ENCODE results near the gene KLHL35.

Gene KLHL35

DNA sequence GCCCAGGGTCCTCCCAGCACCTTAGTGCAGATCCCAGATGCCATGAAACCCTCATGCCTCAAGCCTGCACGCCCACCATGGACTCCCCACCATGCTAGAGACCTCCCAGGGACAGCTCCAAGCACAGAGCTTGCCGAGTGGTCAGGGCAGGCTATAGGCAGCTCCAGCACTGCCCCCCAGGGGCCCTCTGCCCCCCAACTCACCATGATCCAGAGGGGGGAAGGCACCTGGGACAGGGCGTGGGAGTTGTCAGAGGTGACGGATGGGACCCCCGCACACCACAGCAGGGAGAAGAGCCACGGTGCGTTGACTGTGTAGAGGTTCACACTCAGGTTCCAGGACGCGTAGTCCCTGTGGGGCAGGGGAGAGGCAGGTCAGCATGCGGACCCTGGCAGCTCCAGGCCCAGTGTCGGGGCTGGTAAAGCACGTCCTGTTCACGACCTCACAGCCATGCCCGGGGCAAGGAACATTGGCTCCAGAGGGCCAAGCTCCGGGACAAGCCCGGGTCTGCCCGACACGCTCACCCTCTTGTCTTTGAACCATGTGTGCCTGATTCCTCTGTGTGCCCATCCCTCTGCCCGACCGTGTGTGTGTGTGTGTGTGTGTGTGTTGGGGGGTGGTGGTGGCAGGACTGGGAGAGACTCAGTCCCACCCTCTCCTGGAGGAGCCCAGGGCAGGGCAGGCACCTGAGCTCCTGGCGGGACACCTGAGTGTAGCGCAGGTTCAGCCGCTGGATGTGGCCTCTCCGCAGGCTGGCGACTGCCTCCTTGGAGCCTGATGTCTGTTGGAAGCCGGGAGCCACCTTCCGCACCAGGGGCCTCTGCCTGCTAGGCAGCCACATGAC is 8.2 kb upstream of the KLHL35 start:
- DNase-seq: no peak

GRCh38 chr11:75439495-75440120 is 6.6 kb upstream of the KLHL35 start:
- DNase-seq: no peak

DNA sequence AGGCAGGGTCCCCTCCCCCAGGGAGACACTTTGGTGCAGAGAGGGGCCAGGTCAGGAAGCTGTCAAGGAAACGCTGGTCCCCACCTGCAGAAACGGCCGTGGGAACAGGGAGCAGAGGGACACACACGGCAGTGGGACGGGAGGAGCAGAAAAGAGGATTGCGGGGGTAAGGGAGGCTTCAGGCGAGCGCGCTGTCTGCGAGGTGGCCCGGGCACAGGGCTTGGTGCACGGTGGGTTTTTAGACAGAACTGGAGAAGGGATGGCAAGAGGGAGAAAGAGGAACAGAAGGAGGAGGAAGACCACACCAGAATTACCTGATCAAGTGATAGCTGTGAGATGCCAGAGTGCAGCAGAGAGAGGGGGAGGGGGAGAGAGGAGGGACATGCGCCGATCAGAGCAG is 6.0 kb upstream of the KLHL35 start:
- DNase-seq: no peak

DNA sequence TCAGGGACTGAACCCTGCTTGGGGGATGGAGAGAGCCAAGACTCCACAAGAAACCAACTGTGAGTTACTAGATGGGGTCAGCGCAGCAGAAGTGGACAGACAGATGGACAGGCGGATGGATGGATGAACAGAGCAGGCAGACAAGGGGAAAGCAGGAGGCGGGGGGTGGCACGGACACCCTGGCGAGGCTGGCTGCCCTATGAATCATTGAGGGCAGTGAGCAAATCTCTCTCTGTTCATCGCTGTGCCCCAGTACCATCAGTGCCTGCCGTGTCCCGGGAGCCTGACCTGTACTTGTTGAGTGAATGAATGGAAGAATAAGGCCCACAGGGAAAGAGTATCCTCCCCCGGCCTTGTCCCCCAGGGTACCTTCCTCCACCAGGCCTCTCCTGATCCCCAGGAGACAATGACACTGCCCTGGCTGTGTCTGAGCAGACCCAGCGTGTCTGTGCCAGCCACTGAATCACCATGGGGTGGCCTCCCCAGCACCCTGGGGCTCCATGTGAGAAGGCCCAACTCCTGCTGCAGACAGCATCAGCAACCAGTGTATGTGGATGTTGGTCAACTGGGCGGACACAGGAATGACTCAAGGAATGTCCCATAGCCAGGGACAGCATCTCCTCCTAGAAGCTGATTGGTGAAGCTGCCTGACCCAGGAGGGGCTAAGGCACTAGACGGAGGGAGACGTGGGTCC is 5.1 kb upstream of the KLHL35 start:
- no peak for DNase-seq

DNA sequence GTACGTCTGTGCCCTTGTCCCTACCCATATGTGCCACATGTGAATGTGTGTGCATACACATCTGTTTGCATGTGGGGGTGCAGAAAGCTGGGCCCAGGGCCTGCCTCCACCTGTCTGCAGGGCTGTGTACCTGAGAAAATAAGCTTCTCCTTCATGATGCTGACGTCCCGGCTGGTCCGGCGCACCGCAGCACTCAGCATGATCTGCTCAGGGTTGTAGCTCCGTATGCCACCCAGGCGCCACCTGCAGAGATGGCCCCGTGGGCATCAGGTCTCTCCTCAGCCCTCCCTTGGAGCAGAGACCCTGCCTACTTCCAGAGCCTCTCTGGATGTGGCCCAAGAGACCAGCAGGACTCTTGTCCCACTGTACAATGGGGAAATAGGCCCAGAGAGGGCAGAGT is 3.8 kb upstream of the KLHL35 start:
- no peak for DNase-seq

DNA sequence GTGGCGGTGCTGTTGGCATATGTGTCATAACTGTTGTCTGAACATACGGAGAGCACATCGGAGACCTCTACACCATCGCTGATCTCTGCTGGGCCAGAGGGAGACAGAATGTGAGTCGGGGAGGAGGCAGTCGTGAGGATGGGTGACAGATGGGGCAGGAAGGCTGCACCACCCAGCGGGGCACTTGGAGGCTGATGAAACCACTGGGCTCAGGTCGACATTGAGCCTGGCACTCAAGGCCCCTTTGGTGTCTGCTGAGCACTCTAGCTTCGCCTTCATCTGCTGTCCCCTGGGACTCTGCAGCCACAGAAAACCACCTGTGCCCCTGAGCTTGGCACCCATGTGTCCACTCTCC is 2.5 kb upstream of the KLHL35 start:
- DNase-seq: no peak

DNA sequence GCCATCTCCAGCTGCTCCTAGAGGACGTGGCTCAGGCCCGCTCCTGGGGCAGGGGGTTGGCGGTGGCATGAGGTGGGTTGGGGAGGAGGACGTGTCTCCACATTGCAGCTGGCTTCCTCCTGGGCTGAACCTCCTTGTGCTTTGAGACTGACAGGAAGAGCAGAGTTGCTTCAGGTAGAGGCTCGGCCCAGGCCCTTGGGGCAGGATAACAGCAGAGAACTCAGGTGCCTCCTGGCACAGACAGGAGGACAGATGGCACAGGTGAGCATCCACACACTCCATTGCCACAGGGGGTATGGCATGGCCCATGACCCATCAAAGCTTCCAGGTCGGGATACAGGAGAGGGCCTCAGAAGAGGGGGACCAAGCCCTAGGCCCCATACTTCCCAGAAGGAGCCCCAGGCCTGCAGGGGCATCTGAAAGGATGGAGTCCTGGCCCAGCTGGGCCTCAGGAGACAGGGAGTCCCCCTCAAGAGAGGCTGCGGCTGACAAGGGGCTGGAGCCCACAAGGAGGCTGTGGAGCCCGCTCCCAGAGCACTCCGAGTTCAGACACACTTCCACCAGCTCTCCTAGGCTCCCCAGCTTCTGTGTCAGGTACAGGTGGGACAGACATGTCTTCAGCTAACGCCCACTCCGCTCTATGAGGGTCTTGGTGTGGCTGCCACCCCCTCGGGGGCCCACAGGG is 2.0 kb upstream of the KLHL35 start:
- no peak for DNase-seq

- DNase-seq: no peak
Measured at GRCh38 chr11:75434051-75434450, 1.0 kb upstream of the KLHL35 start.

DNA sequence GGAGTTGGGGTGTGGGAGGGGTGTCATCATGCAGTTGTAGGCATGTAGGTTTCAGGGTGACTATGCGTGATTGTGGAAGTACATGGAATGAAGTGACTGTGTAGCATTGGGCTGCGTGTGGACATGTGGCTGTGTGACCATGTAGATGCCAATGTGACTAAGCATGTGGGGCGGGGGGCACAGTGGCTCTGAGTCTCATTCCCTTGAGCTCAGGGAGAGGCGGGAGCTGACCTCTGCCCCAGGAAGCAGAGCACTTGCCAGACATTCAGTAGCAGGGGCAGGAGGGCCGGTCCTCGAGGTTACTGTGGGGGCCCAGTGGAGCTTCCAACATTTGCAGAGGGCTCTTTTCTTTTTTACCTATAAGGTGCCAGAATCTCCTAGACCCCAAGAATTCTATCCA is 440 bp upstream of the KLHL35 start:
- no peak for DNase-seq

DNA sequence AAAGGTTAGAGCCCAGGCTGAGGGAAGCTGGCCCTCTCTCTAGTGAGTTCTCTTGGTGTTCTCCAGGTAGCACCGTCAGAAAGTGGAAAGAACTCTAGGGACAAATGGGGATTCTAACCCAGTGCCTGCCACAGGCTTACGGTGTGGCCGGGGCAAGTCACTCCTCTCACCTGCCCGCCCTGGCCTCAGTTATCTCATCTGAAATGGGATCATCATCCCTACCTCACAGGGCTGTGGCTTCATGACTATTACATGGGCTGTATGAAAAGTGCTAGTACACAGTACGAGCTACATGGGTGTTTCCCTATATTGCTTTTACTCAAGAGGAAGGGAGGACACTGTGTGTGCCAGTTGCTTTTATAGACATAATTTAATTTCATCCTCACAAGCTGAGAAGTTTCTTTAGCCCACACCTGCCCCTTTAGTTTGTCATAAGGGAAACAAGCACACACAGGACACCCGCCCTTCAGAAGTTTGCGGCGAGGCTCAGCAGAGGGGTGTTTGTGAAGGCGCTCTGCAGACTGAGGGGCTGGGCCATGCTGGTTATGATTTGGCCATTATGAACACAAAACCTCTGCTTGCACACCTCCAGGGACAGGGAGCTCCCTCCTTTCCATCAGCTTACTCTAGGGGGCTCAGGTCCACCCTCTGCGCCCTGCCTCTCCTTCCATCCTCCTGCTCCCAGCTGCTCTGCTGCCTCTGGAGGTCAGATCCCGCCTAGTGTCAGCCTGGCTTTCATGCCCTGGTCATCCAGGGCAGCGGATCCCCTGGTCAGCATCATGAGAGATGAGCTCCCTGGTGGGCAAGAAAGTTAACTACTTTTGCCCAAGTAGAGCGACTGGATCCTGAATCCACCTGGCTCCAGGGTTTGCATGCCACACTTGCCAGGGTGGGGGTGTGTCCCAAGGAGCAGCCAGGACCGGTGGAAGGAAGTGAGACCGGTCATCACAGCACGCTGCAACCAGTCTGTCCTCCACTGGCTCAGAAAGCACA is 1.2 kb downstream of the KLHL35 start:
- DNase-seq: no peak

GRCh38 chr11:75430714-75431532 is 2.1 kb downstream of the KLHL35 start:
- DNase-seq: no peak

- no peak for DNase-seq
Measured at GRCh38 chr11:75429902-75430713, 2.9 kb downstream of the KLHL35 start.

DNA sequence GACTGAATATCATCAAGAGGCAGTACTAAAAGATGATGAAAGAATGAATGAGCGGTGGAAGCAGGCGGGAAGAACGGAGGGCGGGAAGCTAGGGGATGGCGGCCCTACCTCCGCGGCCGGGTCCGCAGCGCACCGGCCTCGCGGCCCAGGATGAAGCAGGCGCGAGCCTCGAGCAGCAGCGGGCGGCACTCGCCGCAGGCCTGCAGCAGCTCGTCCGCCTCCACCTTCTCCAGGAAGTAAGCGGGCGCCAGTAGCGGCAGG is 3.4 kb downstream of the KLHL35 start:
- no peak for DNase-seq

- no peak for DNase-seq
Measured at GRCh38 chr11:75428989-75429640, 3.9 kb downstream of the KLHL35 start.

DNA sequence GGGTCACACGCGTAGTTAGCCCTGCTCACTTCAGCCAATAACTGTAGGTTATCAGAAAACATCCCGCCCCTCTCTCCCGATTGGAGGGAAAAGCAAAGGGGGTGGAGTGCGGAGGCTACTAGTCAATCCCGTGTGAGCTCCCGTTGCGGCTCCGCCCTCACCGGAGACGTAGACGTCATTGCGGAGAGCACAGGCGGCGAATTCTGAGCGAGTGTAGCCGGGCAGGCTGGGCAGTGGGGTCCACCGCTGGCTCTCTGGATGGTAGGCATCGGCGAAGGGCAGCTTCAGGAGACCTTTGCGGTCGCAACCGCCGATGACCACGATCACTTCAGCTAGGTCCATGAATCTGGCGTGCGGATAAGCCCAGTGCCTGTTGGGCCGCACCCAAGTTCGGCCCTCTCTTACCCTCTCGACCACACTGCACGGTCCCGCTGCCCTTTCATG is 4.7 kb downstream of the KLHL35 start:
- DNase-seq: no peak

- no peak for DNase-seq
Measured at GRCh38 chr11:75427181-75427580, 5.8 kb downstream of the KLHL35 start.

GRCh38 chr11:75426720-75427086 is 6.3 kb downstream of the KLHL35 start:
- DNase-seq: no peak

GRCh38 chr11:75425422-75425821 is 7.6 kb downstream of the KLHL35 start:
- DNase-seq: no peak

DNA sequence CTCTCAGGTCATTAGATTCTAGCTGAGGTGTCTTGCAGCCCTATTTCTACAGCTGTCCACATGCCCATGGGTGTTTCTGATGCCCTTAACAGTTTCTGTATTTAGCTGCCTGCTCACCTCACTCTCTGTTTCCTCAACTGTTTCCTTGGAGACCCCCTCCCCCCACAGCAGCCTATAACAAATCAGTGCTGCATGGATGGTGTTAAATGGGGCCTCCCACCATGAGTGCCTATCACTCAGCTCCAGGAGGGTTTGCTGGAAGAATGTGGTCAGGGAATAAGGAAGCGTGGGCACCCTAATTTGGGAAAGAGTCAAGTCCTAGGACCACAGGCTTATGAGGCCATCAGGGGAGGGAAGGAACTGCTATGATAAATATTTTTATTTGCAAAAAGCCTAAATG is 8.6 kb downstream of the KLHL35 start:
- no peak for DNase-seq

- DNase-seq: no peak
Measured at GRCh38 chr11:75423721-75424120, 9.3 kb downstream of the KLHL35 start.
